ENCODE measurements around the gene SOD3.

SOD3 gene

DNA sequence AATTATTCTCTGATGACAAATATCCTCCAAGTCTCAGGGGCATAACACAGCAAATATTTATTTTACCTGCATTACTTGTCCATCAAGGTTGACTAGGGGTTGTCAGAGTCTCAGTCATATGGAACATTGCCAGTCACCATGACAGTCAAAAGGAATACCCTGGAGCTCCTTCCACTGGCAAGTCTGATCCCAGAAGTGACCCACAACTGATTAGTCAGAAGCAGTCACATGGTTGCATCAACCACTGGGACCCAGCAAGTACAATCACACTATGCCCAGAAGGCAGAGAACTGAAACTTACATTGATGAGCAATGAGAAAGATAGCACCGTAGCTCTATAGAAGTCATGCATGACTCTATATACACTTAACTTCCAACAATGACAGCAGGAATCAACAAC lies 41.9 kb upstream of the SOD3 start:
- Histone ChIP-seq H3K27me3 (replicated peaks in 2 of 5; ENCODE audit: control insufficient read depth in 4 of 5, insufficient read depth in 5 of 5, low read length in 4 of 5) (peaks cover 0 to 2% (median 0%) of the 10 kb centered on the region in 5 experiments), H3K4me1 (ENCODE audit: control extremely low read depth in 1 of 4, control insufficient read depth in 4 of 4, insufficient read depth in 4 of 4, low read length in 3 of 4) (no peaks in the 10 kb centered on the region), H3K36me3 (ENCODE audit: control insufficient read depth in 4 of 4, insufficient read depth in 4 of 4, low read length in 3 of 4) (no peaks in the 10 kb centered on the region), H3K9me3 (ENCODE audit: control extremely low read depth in 1 of 5, control insufficient read depth in 4 of 5, insufficient read depth in 2 of 5, low read depth in 1 of 5, low read length in 4 of 5) (peaks cover 2 to 16% (median 7%) of the 10 kb centered on the region in 5 experiments), H3K4me3 (ENCODE audit: control insufficient read depth in 1 of 7, extremely low read depth in 1 of 7, insufficient read depth in 4 of 7, low read depth in 2 of 7, low read length in 6 of 7) (no peak overlapping the region), H3K27ac (ENCODE audit: insufficient read depth in 1 of 2, low read depth in 1 of 2, low read length in 2 of 2, poor library complexity in 1 of 2, severe bottlenecking in 2 of 2) (no peak overlapping the region)
- WGBS (ENCODE audit: insufficient coverage): 100% methylated on average over 1 of the region's 1 CpG
- CTCF ChIA-PET: no interaction called here
- POLR2A ChIA-PET: no interaction called here
- no peak for DNase-seq

DNA sequence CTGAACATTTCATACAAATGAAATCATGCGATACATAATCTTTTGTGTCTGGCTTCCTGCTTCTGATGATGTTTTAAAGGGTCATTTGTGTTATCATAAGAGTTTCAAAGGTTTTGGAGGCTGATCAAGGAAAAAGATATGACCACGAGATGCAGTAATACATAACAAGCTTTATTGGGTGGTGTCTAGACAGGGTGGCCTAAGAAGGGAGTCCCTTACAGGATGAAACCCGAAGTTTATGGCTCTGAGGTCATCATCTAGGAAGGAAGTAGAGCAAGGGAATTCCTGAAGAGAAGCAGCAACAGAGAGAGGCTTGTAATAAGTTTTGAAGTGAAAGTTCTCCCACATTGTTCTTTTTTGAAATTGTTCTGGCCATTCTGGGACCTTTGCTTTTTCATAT lies 40.8 kb upstream of the SOD3 start:
- H3K4me3 ChIP-seq (ENCODE audit: control insufficient read depth in 1 of 7, extremely low read depth in 1 of 7, insufficient read depth in 4 of 7, low read depth in 2 of 7, low read length in 6 of 7): no peak overlapping the region
- H3K27me3 ChIP-seq (replicated peaks in 2 of 5; ENCODE audit: control insufficient read depth in 4 of 5, insufficient read depth in 5 of 5, low read length in 4 of 5): peaks cover 0 to 2% (median 0%) of the 10 kb centered on the region in 5 experiments
- H3K9me3 ChIP-seq (ENCODE audit: control extremely low read depth in 1 of 5, control insufficient read depth in 4 of 5, insufficient read depth in 2 of 5, low read depth in 1 of 5, low read length in 4 of 5): peaks cover 5 to 22% (median 8%) of the 10 kb centered on the region in 5 experiments
- H3K36me3 ChIP-seq (ENCODE audit: control insufficient read depth in 4 of 4, insufficient read depth in 4 of 4, low read length in 3 of 4): no peaks in the 10 kb centered on the region
- H3K4me1 ChIP-seq (ENCODE audit: control extremely low read depth in 1 of 4, control insufficient read depth in 4 of 4, insufficient read depth in 4 of 4, low read length in 3 of 4): no peaks in the 10 kb centered on the region
- DNase-seq: no peak
- ChIA-PET POLR2A (no interaction called here), CTCF (no interaction called here)
- no peak overlapping the region for H3K27ac ChIP-seq (ENCODE audit: insufficient read depth in 1 of 2, low read depth in 1 of 2, low read length in 2 of 2, poor library complexity in 1 of 2, severe bottlenecking in 2 of 2)
- WGBS (ENCODE audit: insufficient coverage): 0% methylated on average over 1 of the region's 3 CpGs

DNA sequence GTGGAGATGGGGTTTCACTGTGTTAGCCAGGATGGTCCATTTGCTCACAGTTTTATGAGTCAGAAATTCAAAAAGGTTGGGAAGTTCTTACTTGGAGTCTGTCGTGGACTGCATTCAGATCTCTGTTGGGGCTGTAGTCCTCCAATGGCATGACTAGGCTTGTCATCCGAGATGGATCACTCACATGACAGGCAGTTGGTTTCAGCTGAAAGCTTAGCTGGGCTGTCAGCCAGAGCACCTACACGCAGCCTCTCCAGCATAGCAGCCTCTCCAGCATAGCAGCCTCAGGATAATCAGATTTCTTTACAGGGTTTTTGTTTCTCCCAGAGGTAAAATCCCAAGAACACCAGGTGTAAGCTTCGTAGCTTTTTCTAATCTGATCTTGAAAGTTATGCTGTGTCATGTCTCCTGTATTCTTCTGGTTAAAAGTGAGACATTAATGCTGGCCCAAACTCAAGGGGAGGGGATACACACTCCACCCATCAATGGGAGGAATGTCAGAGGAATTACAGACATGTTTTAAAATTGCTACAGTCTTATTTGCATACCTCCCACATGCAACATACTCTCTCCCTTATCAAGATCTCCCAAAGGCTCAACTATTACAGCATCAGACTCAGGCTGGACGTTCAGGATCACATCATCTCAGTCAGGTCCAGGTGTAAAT lies 31.6 kb upstream of the SOD3 start:
- ChIA-PET POLR2A (no interaction called here), CTCF (no interaction called here)
- H3K4me1 ChIP-seq (ENCODE audit: control extremely low read depth in 1 of 4, control insufficient read depth in 4 of 4, insufficient read depth in 4 of 4, low read length in 3 of 4): no peaks in the 10 kb centered on the region
- H3K4me3 ChIP-seq (ENCODE audit: control insufficient read depth in 1 of 7, extremely low read depth in 1 of 7, insufficient read depth in 4 of 7, low read depth in 2 of 7, low read length in 6 of 7): no peak overlapping the region
- H3K9me3 ChIP-seq (ENCODE audit: control extremely low read depth in 1 of 5, control insufficient read depth in 4 of 5, insufficient read depth in 2 of 5, low read depth in 1 of 5, low read length in 4 of 5): peaks cover 0 to 5% (median 3%) of the 10 kb centered on the region in 5 experiments
- WGBS (ENCODE audit: insufficient coverage): 92% methylated on average over 4 of the region's 5 CpGs
- H3K36me3 ChIP-seq (ENCODE audit: control insufficient read depth in 4 of 4, insufficient read depth in 4 of 4, low read length in 3 of 4): no peaks in the 10 kb centered on the region
- peaks cover 0 to 1% (median 0%) of the 10 kb centered on the region in 5 experiments for H3K27me3 ChIP-seq (replicated peaks in 2 of 5; ENCODE audit: control insufficient read depth in 4 of 5, insufficient read depth in 5 of 5, low read length in 4 of 5)
- no peak for DNase-seq
- H3K27ac ChIP-seq (ENCODE audit: insufficient read depth in 1 of 2, low read depth in 1 of 2, low read length in 2 of 2, poor library complexity in 1 of 2, severe bottlenecking in 2 of 2): no peak overlapping the region

DNA sequence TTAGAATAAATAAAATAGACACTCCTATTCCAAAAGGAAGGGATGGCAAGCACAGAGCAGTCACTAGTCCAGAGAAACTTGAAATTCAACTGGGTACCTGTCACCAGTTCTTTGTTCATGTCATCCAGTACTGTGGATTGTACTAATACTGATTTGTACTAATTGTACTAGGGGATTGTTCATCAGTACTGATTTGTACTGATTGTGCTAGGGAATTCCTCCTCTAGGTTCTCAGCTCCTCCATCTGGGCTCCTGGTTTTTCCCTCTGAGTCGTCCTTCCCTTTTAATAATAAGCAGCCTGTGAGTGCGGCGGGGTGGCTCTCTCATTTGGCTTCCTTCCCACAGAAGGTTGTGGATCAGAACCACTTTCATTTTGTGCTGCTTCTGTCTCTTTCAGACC lies 31.0 kb upstream of the SOD3 start:
- DNase-seq: no peak
- Histone ChIP-seq H3K4me3 (ENCODE audit: control insufficient read depth in 1 of 7, extremely low read depth in 1 of 7, insufficient read depth in 4 of 7, low read depth in 2 of 7, low read length in 6 of 7) (no peak overlapping the region), H3K27ac (ENCODE audit: insufficient read depth in 1 of 2, low read depth in 1 of 2, low read length in 2 of 2, poor library complexity in 1 of 2, severe bottlenecking in 2 of 2) (no peak overlapping the region), H3K36me3 (ENCODE audit: control insufficient read depth in 4 of 4, insufficient read depth in 4 of 4, low read length in 3 of 4) (no peaks in the 10 kb centered on the region), H3K9me3 (ENCODE audit: control extremely low read depth in 1 of 5, control insufficient read depth in 4 of 5, insufficient read depth in 2 of 5, low read depth in 1 of 5, low read length in 4 of 5) (peaks cover 0 to 3% (median 0%) of the 10 kb centered on the region in 5 experiments), H3K27me3 (replicated peaks in 2 of 5; ENCODE audit: control insufficient read depth in 4 of 5, insufficient read depth in 5 of 5, low read length in 4 of 5) (peaks cover 0 to 1% (median 0%) of the 10 kb centered on the region in 5 experiments), H3K4me1 (ENCODE audit: control extremely low read depth in 1 of 4, control insufficient read depth in 4 of 4, insufficient read depth in 4 of 4, low read length in 3 of 4) (no peaks in the 10 kb centered on the region)
- ChIA-PET POLR2A (no interaction called here), CTCF (no interaction called here)
- WGBS (ENCODE audit: insufficient coverage): 100% methylated on average over 3 of the region's 3 CpGs

DNA sequence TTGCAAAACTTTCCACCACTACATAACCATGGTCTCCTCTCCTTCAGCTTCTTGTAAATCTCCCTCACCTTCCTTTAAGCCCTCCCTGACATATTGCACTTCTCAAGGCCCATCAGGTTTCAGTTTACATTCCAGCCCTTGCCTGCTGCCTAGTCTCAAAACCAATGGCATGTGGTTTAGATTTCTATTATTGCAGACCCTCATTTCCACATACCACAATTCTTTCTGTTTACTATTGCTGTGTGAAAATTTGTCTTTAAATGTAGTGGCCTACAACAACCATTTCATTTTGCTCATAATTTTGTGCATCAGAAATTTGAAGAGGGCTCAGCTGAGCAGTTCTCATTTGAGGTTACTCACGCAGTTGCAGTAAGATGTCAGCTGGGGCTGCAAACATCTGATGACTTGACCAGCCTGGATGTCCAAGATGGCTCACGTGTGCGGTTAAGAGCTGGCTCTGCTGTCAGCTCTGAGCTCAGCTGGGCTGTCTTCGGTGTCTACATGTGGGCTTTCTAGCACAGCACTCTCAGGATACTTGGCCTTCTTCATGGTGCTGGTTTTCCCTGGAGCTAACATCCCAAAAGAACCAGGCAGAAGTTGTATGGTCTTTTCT lies 29.9 kb upstream of the SOD3 start:
- H3K27ac ChIP-seq (ENCODE audit: insufficient read depth in 1 of 2, low read depth in 1 of 2, low read length in 2 of 2, poor library complexity in 1 of 2, severe bottlenecking in 2 of 2): no peak overlapping the region
- CTCF ChIA-PET: no interaction called here
- H3K4me3 ChIP-seq (ENCODE audit: control insufficient read depth in 1 of 7, extremely low read depth in 1 of 7, insufficient read depth in 4 of 7, low read depth in 2 of 7, low read length in 6 of 7): no peak overlapping the region
- DNase-seq: no peak
- no peaks in the 10 kb centered on the region for H3K36me3 ChIP-seq (ENCODE audit: control insufficient read depth in 4 of 4, insufficient read depth in 4 of 4, low read length in 3 of 4)
- peaks cover 0 to under 1% (median 0%) of the 10 kb centered on the region in 5 experiments for H3K27me3 ChIP-seq (replicated peaks in 2 of 5; ENCODE audit: control insufficient read depth in 4 of 5, insufficient read depth in 5 of 5, low read length in 4 of 5)
- H3K4me1 ChIP-seq (ENCODE audit: control extremely low read depth in 1 of 4, control insufficient read depth in 4 of 4, insufficient read depth in 4 of 4, low read length in 3 of 4): peaks cover 0 to 4% (median 0%) of the 10 kb centered on the region in 4 experiments
- POLR2A ChIA-PET: no interaction called here
- peaks cover 0 to 3% (median 0%) of the 10 kb centered on the region in 5 experiments for H3K9me3 ChIP-seq (ENCODE audit: control extremely low read depth in 1 of 5, control insufficient read depth in 4 of 5, insufficient read depth in 2 of 5, low read depth in 1 of 5, low read length in 4 of 5)
- WGBS (ENCODE audit: insufficient coverage): 100% methylated on average over 4 of the region's 4 CpGs

DNA sequence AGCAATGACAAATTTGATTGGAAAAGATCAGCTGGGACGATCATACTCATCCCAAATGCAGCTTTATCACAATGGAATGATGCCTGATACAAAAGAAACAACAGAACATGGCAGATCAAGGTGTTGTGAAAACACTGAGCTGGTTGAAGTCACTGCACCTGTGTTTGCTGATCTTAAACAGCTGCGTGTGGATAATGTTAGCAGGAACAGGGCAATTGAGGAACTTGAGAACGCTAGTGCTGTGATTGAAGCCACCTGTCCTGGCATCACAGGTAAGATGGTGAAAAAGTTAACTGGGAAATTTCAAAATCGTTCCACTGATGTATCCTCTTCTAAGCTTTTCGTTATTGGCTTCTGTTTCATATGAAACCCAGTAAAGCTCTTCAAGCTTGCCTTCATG lies 27.4 kb upstream of the SOD3 start:
- Histone ChIP-seq H3K27me3 (replicated peaks in 2 of 5; ENCODE audit: control insufficient read depth in 4 of 5, insufficient read depth in 5 of 5, low read length in 4 of 5) (peaks cover 0 to 2% (median 0%) of the 10 kb centered on the region in 5 experiments), H3K36me3 (ENCODE audit: control insufficient read depth in 4 of 4, insufficient read depth in 4 of 4, low read length in 3 of 4) (no peaks in the 10 kb centered on the region), H3K4me1 (ENCODE audit: control extremely low read depth in 1 of 4, control insufficient read depth in 4 of 4, insufficient read depth in 4 of 4, low read length in 3 of 4) (peaks cover 0 to 4% (median 0%) of the 10 kb centered on the region in 4 experiments), H3K9me3 (ENCODE audit: control extremely low read depth in 1 of 5, control insufficient read depth in 4 of 5, insufficient read depth in 2 of 5, low read depth in 1 of 5, low read length in 4 of 5) (peaks cover 0 to 3% (median 0%) of the 10 kb centered on the region in 5 experiments), H3K4me3 (ENCODE audit: control insufficient read depth in 1 of 7, extremely low read depth in 1 of 7, insufficient read depth in 4 of 7, low read depth in 2 of 7, low read length in 6 of 7) (no peak overlapping the region), H3K27ac (ENCODE audit: insufficient read depth in 1 of 2, low read depth in 1 of 2, low read length in 2 of 2, poor library complexity in 1 of 2, severe bottlenecking in 2 of 2) (no peak overlapping the region)
- POLR2A ChIA-PET: no interaction called here
- DNase-seq: no peak
- CTCF ChIA-PET: interaction anchor here (1.0 to 1.4 kb wide), 2 partner anchors 11 to 54 kb away, joined by 3 read pairs; no protein-coding TSS in a partner anchor
- WGBS (ENCODE audit: insufficient coverage): 87% methylated on average over 5 of the region's 5 CpGs

DNA sequence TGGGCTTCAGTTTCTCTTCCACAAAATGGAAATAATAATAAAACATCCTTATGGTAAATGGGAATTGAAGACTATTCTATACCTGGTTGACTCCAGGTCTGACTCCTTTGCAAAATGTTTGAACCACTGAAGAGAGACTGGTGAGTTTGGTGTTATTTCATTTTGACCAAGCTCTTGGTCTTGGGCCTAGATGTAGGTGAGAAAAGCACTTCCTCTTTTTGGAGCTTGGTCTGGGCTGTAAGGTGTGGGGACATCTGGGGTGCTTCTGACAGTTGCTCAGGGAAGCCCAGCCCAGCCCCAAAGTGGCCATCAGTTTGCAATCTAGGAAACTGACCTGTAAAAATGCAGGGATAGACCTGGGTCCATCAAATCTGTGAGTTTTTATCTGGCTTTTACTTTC lies 26.8 kb upstream of the SOD3 start:
- Histone ChIP-seq H3K4me3 (ENCODE audit: control insufficient read depth in 1 of 7, extremely low read depth in 1 of 7, insufficient read depth in 4 of 7, low read depth in 2 of 7, low read length in 6 of 7) (no peak overlapping the region), H3K27ac (ENCODE audit: insufficient read depth in 1 of 2, low read depth in 1 of 2, low read length in 2 of 2, poor library complexity in 1 of 2, severe bottlenecking in 2 of 2) (no peak overlapping the region), H3K4me1 (ENCODE audit: control extremely low read depth in 1 of 4, control insufficient read depth in 4 of 4, insufficient read depth in 4 of 4, low read length in 3 of 4) (peaks cover 0 to 4% (median 0%) of the 10 kb centered on the region in 4 experiments), H3K27me3 (replicated peaks in 2 of 5; ENCODE audit: control insufficient read depth in 4 of 5, insufficient read depth in 5 of 5, low read length in 4 of 5) (peaks cover 0 to 2% (median 0%) of the 10 kb centered on the region in 5 experiments), H3K36me3 (ENCODE audit: control insufficient read depth in 4 of 4, insufficient read depth in 4 of 4, low read length in 3 of 4) (no peaks in the 10 kb centered on the region), H3K9me3 (ENCODE audit: control extremely low read depth in 1 of 5, control insufficient read depth in 4 of 5, insufficient read depth in 2 of 5, low read depth in 1 of 5, low read length in 4 of 5) (peaks cover 0 to 3% (median 0%) of the 10 kb centered on the region in 5 experiments)
- POLR2A ChIA-PET: no interaction called here
- CTCF ChIA-PET: interaction anchor here (1.0 to 1.4 kb wide), 2 partner anchors 11 to 54 kb away, joined by 3 read pairs; no protein-coding TSS in a partner anchor
- no peak for DNase-seq

Data from common myeloid progenitor, CD34-positive (primary cell).